CD1c-positive myeloid dendritic cell (primary cell): ENCODE results near the gene CLIC1.
A peak's percentile ranks its signal among the peaks of the same experiment; 100 is the strongest.

Experiments used
- DNase-seq: peaks from one replicate; pipeline ENCODE4 v3.0.0-alpha.2; 2016; ENCODE audit errors: extremely low spot score

Gene CLIC1

GRCh38 chr6:31701666-31702404 is 34.5 kb downstream of the CLIC1 start:
- DNase-seq = no peak

- DNase-seq = no peak
These were observed 35.5 kb downstream of the CLIC1 start for GRCh38 chr6:31700740-31701401.

DNA sequence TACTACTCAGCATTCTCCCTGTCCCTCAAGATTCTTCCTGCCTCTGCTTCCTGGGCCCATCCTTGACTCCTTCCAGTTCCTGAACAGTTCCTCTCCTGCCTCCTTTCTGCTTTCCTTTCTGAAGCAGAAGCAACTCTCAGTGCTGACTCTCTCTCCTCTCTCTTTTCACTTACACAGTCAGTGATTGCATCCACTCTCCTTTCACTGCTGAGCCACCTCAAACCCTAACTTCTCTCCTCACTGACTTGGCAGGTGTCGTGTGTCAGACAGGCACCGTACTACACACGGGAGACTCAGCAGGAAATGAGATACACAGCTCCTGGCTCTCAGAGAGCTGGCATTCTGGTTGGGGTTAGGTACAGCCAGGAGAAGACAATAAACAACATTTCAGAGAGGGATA is 38.8 kb downstream of the CLIC1 start:
- no peak for DNase-seq

DNA sequence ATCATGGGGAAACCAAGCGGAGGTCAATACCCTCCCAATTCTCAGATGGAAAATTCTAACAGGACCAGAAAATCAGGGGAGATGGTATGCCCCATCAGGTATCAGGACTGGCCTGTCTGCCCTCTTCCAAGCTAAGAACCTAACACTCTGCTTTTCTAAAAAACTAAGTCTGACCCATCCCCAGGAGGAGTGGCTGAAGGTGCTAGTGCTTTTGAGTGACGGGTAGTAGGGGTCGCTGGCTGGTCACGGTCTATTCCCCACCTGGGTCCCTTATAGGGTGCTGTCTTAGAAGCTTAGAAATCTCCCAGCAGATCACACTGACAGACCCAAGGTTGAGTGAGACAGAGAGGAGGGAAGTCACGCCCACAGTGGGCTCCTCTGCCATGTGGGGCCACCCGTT is 42.8 kb downstream of the CLIC1 start:
- no peak for DNase-seq

DNA sequence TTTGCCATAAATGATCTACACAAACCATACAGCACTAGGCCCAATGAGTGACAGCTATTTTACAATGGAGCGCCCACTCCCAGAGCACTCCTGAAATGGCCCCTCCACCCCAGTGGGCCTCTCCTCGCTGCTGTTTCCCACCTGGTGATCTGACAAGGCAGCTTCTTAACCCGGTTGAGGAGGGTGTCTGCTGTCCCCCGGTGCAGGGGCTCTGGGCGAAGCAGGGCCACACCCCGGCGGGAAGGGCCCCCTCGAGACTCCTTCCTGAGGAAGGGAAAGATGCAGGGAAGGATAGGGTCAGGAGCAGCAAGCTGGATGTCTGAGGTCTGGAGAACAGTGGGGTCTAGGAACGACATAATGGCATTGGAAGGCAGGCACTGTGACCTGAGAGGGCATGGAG is 43.4 kb downstream of the CLIC1 start:
- no peak for DNase-seq

- DNase-seq = no peak
These were observed 44.0 kb downstream of the CLIC1 start for GRCh38 chr6:31692353-31692752.

GRCh38 chr6:31691564-31692108 is 44.7 kb downstream of the CLIC1 start:
- DNase-seq = no peak

DNA sequence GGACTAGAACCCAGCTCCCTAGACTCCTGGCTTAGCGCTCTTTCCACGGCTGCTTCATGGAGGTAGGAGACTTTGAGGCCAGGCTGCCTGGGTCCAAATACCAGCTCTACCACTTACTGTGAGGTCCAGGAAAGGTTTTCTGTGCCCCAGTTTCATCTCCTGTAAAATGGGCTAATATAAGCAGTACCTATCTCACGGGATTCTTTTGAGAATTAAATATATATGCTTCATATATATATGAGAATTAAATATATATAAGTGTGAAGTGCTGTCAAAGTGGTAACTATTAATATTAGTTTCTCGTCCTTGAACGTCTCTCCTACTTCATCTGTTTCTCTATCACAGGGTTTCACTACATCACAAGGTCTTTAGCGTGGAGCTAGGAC is 45.3 kb downstream of the CLIC1 start:
- no peak for DNase-seq

GRCh38 chr6:31690231-31691077 is 45.9 kb downstream of the CLIC1 start:
- DNase-seq = no peak

- DNase-seq = no peak
These were observed 46.9 kb downstream of the CLIC1 start for GRCh38 chr6:31689249-31690110.

DNA sequence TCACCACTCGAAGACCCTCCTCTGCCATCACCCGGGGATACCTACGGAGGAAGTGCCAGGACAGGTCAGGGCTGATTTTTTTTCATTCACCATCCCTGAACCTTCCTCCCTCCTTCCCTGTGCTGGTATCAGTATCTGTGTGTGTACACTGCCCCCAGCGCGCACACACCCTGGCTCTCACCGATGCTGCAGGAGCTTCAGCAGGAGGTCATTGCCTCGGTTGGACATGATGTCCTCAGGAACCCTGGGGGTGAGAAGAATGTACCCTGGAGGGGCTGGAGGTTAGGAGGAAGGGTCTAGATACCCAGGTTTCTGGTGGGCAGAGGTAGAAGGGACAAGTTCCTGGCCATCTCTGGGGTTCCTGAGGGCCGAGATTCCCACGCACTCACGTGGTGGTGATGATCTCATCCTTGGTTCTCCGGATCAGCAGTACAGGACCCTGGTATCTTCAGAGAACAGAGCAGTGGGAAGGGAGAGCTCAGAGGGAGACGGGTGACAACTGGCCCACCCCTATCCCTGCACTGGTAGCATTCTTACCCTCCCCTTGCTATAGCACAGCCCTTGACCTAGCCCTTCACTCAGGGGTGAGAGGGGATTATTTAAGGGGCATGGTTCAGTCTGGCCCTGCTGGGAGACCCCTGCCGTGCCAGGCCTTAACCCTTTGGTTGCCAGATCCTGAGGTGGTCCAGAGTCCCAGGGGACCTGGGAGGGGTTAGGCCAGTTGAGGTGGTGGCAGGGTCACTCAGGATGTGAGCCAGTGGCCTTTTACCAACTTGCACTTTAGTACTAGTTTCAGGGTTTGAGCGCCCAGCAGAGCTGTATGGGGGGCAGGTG is 48.3 kb downstream of the CLIC1 start:
- no peak for DNase-seq

DNA sequence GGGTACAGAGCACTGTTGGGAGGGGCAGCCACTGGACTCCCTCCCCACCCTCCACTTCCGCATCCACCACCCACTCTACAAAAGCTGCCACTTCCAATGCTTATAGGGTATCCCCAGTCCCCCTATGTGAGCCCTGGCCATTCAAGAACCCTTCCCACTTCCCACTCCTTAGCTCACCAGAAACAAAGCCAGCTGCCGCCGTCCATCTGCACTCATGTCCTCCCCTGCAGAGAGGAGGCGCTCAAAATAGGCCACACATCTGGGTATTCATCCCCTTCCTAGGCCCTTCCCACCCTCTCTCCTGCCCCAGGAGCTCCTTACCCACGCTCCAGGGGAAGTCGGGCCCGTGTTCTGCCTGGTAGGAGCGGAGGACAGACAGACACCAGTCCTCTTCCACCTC is 49.0 kb downstream of the CLIC1 start:
- DNase-seq = no peak

GRCh38 chr6:31686483-31686882 is 49.8 kb downstream of the CLIC1 start:
- DNase-seq = no peak

GRCh38 chr6:31683591-31683990 is 52.7 kb downstream of the CLIC1 start:
- DNase-seq = no peak

GRCh38 chr6:31681135-31681671 is 55.1 kb downstream of the CLIC1 start:
- DNase-seq = peak; percentile 39
